ENCODE data around the gene NAV2.

DNA sequence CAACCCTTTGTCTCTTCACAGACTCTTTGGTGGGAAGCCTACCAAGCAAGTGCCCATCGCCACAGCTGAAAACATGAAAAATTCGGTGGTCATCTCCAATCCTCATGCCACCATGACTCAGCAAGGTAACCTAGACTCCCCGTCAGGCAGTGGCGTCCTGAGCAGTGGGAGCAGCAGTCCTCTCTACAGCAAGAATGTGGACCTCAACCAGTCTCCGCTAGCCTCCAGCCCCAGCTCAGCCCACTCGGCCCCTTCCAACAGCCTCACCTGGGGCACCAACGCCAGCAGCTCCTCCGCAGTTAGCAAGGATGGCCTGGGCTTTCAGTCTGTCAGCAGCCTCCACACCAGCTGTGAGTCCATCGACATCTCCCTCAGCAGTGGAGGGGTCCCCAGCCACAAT, 336.1 kb downstream of the NAV2 start:
- TF ChIP-seq CTCF (conservative IDR thresholded peaks at IDR 0.05 in 1 of 2, IDR thresholded peaks at IDR 0.05 in 1 of 2; ENCODE audit: low read depth in 1 of 2, low read length in 2 of 2) = no peak
- TF ChIP-seq EZH2 (IDR thresholded peaks at IDR 0.05; ENCODE audit: low read length, missing control alignments) = no peak
